ENCODE results near the gene IL10RA.

- TF ChIP-seq EZH2 (IDR thresholded peaks at IDR 0.05; ENCODE audit: low read length, unreplicated experiment): no peak
- TF ChIP-seq CTCF (conservative IDR thresholded peaks at IDR 0.05; ENCODE audit: low read depth, low read length): no peak
Observed at GRCh38 chr11:117977029-117977428, 9.2 kb upstream of the IL10RA start.
